Endothelial cell of umbilical vein (primary cell): Measurements from ENCODE around the gene PRPS1. TPM values are rescaled to one million over a fixed set of nuclear protein-coding genes. Genes with fewer than 3 reads are reported as not detected.

Experiments
- BruUV-seq: library from RNA; stranded (reverse); fragments of 400-500 nt; replicated peaks from 2 replicates; lab custom pipeline; 2021; lab: Mats Ljungman, UMichigan
- CTCF ChIA-PET: fragments of 300-600, 350-600 bp; sonication (Branson Sonifier 250); formaldehyde crosslinking; loops from one replicate; lab custom pipeline; 2021; ENCODE audit warnings: antibody characterized with exemption, inconsistent platforms; lab: Charles Lee
- POLR2A ChIA-PET: fragments of 300-600, 350-600 bp; sonication (Branson Sonifier 250); formaldehyde crosslinking; loops from one replicate; lab custom pipeline; 2021; ENCODE audit warnings: antibody characterized with exemption, inconsistent platforms; lab: Charles Lee
- DNase-seq: peaks from one replicate; pipeline ENCODE4 v3.0.0-alpha.2; 2011; ENCODE audit warnings: low read depth, low spot score
- FAIRE-seq: peaks from 2 replicates; lab custom pipeline; 2011; peaks lifted over from hg19 to GRCh38; lab: Jason Lieb, UNC
- H2AFZ ChIP-seq: 2 replicates; pipeline ENCODE4 v1.6.0; 2012; ENCODE audit warnings: low read depth, low read length, control low read depth, inconsistent platforms
- H3K27ac ChIP-seq: 2 replicates; pipeline ENCODE4 v1.5.1; 2011; ENCODE audit warnings: low read depth, mild to moderate bottlenecking, control low read depth, low read length, moderate library complexity; ENCODE audit not compliant: insufficient read depth
- H3K27me3 ChIP-seq, 2 experiments: 2 replicates each; pipeline versions ENCODE4 v1.6.0 to v1.6.1; 2011; ENCODE audit warnings: low read length in 2 of 2, mixed read lengths in 1 of 2; ENCODE audit not compliant: control insufficient read depth in 2 of 2, insufficient read depth in 2 of 2
- H3K36me3 ChIP-seq, 2 experiments: 2 replicates in 1 of 2; 3 replicates in 1 of 2; pipeline ENCODE4 v1.5.1; 2011; ENCODE audit warnings: low read length in 2 of 2, mild to moderate bottlenecking in 1 of 2, moderate library complexity in 1 of 2; ENCODE audit not compliant: control insufficient read depth in 2 of 2, insufficient read depth in 2 of 2; ENCODE audit errors: extremely low read depth in 1 of 2
- H3K4me1 ChIP-seq: 3 replicates; pipeline ENCODE4 v1.5.1; 2011; ENCODE audit warnings: mild to moderate bottlenecking, low read length; ENCODE audit not compliant: control insufficient read depth, insufficient read depth; ENCODE audit errors: extremely low read depth
- H3K4me2 ChIP-seq: 2 replicates; pipeline ENCODE4 v1.6.1; 2011; ENCODE audit warnings: low read length, control low read depth, mixed read lengths; ENCODE audit not compliant: insufficient read depth
- H3K4me3 ChIP-seq, 3 experiments: fragments of 200-600 bp in 1 of 3; sonication (generic), shearing (Covaris generic) in 1 of 3; replicated peaks in 1 of 3; 2 replicates each; pipeline ENCODE4 v1.5.1; 2011 to 2016; ENCODE audit warnings: control low read depth in 3 of 3, low read length in 3 of 3, mild to moderate bottlenecking in 2 of 3, inconsistent platforms in 1 of 3, low read depth in 1 of 3, moderate library complexity in 1 of 3; ENCODE audit not compliant: insufficient read depth in 1 of 3
- H3K79me2 ChIP-seq: 2 replicates; pipeline ENCODE4 v1.6.0; 2012; ENCODE audit warnings: low read length, inconsistent platforms; ENCODE audit not compliant: control insufficient read depth, insufficient read depth
- H3K9ac ChIP-seq: replicated peaks from 2 replicates; pipeline ENCODE3; 2011; ENCODE audit warnings: low read length, control low read depth; ENCODE audit not compliant: insufficient read depth; ENCODE audit errors: extremely low read depth
- H3K9me1 ChIP-seq: replicated peaks from 3 replicates; pipeline ENCODE4 v1.6.0; 2011; ENCODE audit warnings: mild to moderate bottlenecking, low read length; ENCODE audit not compliant: control insufficient read depth, insufficient read depth; ENCODE audit errors: extremely low read depth
- H3K9me3 ChIP-seq: replicated peaks from 2 replicates; pipeline ENCODE4 v1.5.1; 2012; ENCODE audit warnings: low read length, inconsistent platforms; ENCODE audit not compliant: control insufficient read depth, insufficient read depth
- H4K20me1 ChIP-seq: replicated peaks from 2 replicates; pipeline ENCODE3; 2011; ENCODE audit warnings: mild to moderate bottlenecking, low read length; ENCODE audit not compliant: control insufficient read depth, insufficient read depth; ENCODE audit errors: extremely low read depth
- CTCF ChIP-seq, 2 donors: IDR thresholded peaks; 1 replicate in 1 of 2; 2 replicates in 1 of 2; pipeline ENCODE4 v1.5.1; 2011; ENCODE audit warnings: low read length in 2 of 2, mild to moderate bottlenecking in 2 of 2, moderate library complexity in 2 of 2, control low read depth in 1 of 2, inconsistent platforms in 1 of 2, low read depth in 1 of 2; ENCODE audit not compliant: insufficient read depth in 1 of 2; ENCODE audit errors: extremely low read depth in 1 of 2
- EZH2 ChIP-seq: IDR thresholded peaks from 2 replicates; pipeline ENCODE4 v1.6.1; 2012; ENCODE audit warnings: borderline replicate concordance, low read depth, mild to moderate bottlenecking, moderate library complexity, low read length, inconsistent platforms; ENCODE audit not compliant: severe bottlenecking
- FOS ChIP-seq: IDR thresholded peaks from 2 replicates; pipeline ENCODE4 v1.6.1; 2011; ENCODE audit warnings: mild to moderate bottlenecking, low read length, moderate library complexity, borderline replicate concordance; ENCODE audit not compliant: insufficient read depth
- GATA2 ChIP-seq: IDR thresholded peaks from 2 replicates; pipeline ENCODE4 v1.7.0; 2011; ENCODE audit warnings: low read depth, mild to moderate bottlenecking, moderate library complexity, mixed read lengths, low read length; ENCODE audit not compliant: insufficient read length, insufficient read depth
- JUN ChIP-seq: IDR thresholded peaks from 2 replicates; pipeline ENCODE4 v1.6.1; 2011; ENCODE audit warnings: borderline replicate concordance, low read depth; ENCODE audit not compliant: insufficient read length, insufficient read depth
- MAX ChIP-seq: IDR thresholded peaks from 2 replicates; pipeline ENCODE4 v1.6.1; 2011; ENCODE audit not compliant: insufficient read depth, insufficient read length
- MYC ChIP-seq: IDR thresholded peaks from one replicate; pipeline ENCODE4 v1.6.1; 2011; ENCODE audit warnings: mild to moderate bottlenecking, low read depth, low read length
- POLR2A ChIP-seq: IDR thresholded peaks from 2 replicates; pipeline ENCODE4 v1.6.1; 2012; ENCODE audit warnings: low read depth, mild to moderate bottlenecking, control low read depth, low read length
- POLR2AphosphoS5 ChIP-seq: IDR thresholded peaks from 2 replicates; pipeline ENCODE4 v1.6.1; 2012; ENCODE audit warnings: low read depth, mild to moderate bottlenecking, control low read depth, low read length, moderate library complexity; ENCODE audit not compliant: insufficient read depth
- dilution Hi-C: fragments of 300-500 bp; cut with MboI; formaldehyde crosslinking; loops from one replicate; pipeline ENCODE4 v1.15.0; 2019; ENCODE audit warnings: low sequenced_read_pairs; ENCODE audit not compliant: extremely low pct_ligation_motif_present
- intact Hi-C: fragments of 100-400 bp; cut with micrococcal nuclease; formaldehyde crosslinking; loops from one replicate; pipeline ENCODE4 v1.10.0; 2022
- polyA plus RNA-seq, 4 experiments: library from polyadenylated mRNA; depleted of rRNA in 3 of 4; stranded (reverse) in 3 of 4; unstranded in 1 of 4; fragments of >200 nt; gene quantifications; 2 replicates each; pipeline versions ENCODE4 v1.2.1 to v1.2.3, GENCODE V29; 2011 to 2012; ENCODE audit warnings: missing spikeins in 1 of 4
- total RNA-seq: library from RNA; stranded (reverse); gene quantifications from 2 replicates; pipeline ENCODE4 v1.2.3, GENCODE V29; 2021

Gene PRPS1
- total and polyA plus RNA-seq, 2 donors (not counting 3 experiments of a cell fraction or from before 2014, with no cell fraction given) = 30.9 to 36.8 TPM

GRCh38 chrX:107666931-107667330 lies 38.6 kb downstream of the PRPS1 start:
- ChIA-PET CTCF (interaction anchor here (4.6 kb wide), 1 partner anchor 110 kb away, joined by 46 read pairs; the partner anchor contains the start of genes NCBP2L and TSC22D3), POLR2A (no interaction called here)
- dilution Hi-C loops = no loop called here
- Histone ChIP-seq H3K79me2 (no peaks in the 10 kb centered on the region), H3K27ac (no peak overlapping the region), H3K27me3 (no peaks in the 10 kb centered on the region), H3K36me3 (no peaks in the 10 kb centered on the region), H2AFZ (no peak overlapping the region), H3K4me1 (no peaks in the 10 kb centered on the region), H3K9ac (no peak overlapping the region), H3K4me2 (no peak overlapping the region), H3K4me3 (no peak overlapping the region), H3K9me3 (no peaks in the 10 kb centered on the region), H3K9me1 (no peaks in the 10 kb centered on the region), H4K20me1 (no peaks in the 10 kb centered on the region)
- intact Hi-C loops = no loop called here
- no TSS peak for BruUV-seq
- no peak for FAIRE-seq
- TF ChIP-seq FOS (no peak), MYC (no peak), POLR2AphosphoS5 (no peak), JUN (no peak), EZH2 (no peak), MAX (no peak), POLR2A (no peak), GATA2 (no peak), CTCF (IDR thresholded peaks at IDR 0.05; ENCODE audit: extremely low read depth in 1 of 2, insufficient read depth in 1 of 2, low read depth in 1 of 2, low read length in 2 of 2) (no peak)
- DNase-seq = no peak
